Limb (tissue), 2 donors: ENCODE results near the gene SUMO3.
A peak's percentile ranks its signal among the peaks of the same experiment; 100 is the strongest.

Source experiments
- DNase-seq, 2 donors: peaks; one replicate each; pipeline ENCODE4 v3.0.0-alpha.2; 2016; ENCODE audit errors: extremely low spot score in 2 of 2

Gene SUMO3

DNA sequence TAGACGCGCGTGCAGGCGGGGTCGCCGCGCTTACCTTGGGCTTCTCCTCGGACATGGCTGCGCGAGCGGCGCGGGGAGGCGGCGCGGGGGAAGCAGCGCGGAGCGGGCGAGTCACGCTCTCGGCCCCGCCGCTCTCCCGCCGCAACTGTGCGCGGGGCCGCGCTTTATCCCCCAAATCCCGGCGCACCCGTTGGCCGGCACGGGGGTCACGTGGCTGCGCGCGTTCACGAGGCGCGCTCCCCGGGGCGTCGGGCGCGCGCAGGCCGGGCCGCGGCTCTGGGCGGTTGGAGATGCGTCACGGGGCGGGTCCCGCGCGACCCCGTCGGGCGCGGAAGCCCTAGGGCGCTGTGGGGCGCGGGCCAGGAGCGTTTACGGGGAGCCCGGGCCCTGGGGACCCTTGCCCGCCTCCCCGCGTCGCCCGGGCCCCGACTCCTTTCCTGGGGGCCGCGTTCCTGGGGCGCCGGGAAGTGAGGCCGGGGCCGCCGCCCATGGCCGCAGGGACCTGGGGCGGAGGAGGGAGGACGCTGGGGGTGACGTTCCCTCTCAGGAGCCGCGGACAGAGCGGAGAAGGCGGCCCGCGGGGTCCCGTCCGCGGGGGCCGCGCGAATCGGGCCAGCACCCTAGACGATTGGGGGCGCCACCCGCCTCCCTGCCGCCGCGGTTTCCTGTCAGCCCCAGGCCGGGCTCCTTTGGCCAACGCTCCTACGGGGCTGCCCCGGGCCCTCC lies at the start of gene SUMO3:
TSS of gene SUMO3 (minus strand) at position 149 of the 726 bp plus-strand sequence. CDS start at position 55, 94 bp downstream.
- DNase-seq, result peak; percentile 66 to 93

GRCh38 chr21:44867464-44867863 lies 49.6 kb upstream of the SUMO3 start:
- DNase-seq, result no peak

- DNase-seq, result no peak
Measured at GRCh38 chr21:44866780-44867179, 48.9 kb upstream of the SUMO3 start.

GRCh38 chr21:44865561-44866280 lies 47.9 kb upstream of the SUMO3 start:
- DNase-seq, result no peak

GRCh38 chr21:44862869-44863685 lies 45.2 kb upstream of the SUMO3 start:
- DNase-seq, result no peak

GRCh38 chr21:44858791-44859190 lies 40.9 kb upstream of the SUMO3 start:
- no peak for DNase-seq

DNA sequence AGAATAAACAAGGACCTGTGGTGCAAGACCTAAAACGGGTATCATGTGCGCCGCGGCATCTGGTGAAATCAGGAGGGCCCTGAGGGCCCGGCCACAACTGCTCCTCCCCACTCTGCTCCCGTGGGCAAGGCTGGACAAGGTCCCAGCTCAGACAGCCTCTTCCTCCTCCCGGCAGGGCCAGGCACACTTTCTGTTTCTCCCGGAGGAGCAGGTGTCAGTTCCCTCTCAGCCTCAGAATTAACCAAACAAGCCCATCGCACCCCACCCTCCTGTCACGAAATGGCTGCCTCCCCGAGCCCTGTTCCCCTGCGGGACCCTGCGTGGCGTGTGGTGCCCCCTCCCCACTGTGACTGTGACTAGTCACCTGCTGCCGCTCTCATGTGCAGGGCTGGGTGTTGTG lies 40.4 kb upstream of the SUMO3 start:
- DNase-seq, result no peak

DNA sequence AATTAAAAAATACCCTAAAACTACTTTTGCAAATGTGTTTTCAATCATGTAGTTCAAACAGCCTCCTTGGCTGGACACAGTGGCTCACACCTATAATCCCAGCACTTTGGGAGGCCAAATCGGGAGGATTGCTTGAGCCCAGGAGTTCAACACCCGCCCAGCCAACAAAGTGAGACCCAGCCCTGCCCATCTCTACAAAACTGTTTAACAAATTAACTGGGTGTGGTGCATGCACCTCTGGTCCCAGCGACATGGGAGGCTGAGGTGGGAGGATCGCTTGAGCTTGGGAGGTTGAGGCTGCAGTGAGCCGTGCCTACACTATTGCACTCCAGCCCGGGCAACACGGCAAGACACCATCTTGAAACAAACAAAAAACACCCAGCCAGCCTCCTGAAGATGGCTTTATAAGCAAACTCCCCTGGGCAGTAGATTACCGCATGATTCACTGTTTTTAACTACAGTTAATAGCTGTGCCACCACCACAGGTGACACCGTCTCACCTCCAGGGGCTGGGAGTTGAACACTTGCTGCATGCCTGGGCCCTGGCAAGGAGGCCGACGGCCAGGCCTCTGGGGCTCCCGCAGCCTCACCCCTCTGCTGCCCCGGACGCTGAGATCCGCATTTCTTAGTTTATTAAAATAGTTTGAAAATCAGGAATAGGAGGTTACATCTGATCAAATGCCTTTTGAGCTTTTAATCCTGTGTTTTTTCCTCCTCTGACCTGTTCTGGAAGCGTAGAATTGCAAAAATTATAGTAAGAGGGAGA lies 39.4 kb upstream of the SUMO3 start:
- DNase-seq, result no peak

DNA sequence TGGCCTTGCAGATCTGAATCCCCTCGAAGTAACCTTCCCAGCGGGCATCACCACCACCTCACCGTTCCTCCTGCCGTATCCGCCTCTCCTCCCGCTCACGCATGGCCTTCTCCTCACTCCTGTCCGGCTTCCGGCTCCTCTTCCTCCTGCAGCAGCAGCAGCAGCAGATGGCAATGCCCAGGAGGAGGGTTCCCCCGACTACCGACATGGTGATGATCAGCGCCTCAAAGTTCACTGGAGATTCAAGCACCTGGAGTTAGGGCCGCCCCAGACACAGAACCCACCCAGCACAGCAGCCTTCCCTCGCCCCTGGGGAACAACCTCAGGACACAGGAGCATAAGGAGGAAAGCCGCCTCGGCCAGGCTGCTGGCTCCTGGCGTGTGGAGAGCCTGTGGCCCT lies 38.3 kb upstream of the SUMO3 start:
- no peak for DNase-seq

DNA sequence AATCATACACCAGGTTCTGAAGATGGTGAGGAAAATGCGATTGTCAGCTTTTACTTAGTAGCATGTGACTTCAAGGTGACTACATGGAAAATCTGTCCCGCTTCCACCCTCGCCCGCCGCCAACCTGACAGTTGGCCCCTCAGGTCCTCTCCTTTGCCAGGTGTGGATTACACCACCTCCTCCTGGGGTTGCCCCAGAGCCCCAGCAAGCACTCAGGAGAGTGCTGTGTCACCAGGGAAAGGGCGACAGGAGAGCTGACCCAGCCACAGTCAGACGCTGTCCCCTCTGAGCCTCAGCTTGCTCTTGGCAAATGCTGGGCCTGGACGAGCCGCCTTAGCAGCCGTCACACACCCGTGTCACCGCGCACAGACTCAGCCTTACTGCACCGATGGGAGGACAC lies 37.7 kb upstream of the SUMO3 start:
- no peak for DNase-seq

- DNase-seq, result no peak
Measured at GRCh38 chr21:44854664-44855446, 37.0 kb upstream of the SUMO3 start.

DNA sequence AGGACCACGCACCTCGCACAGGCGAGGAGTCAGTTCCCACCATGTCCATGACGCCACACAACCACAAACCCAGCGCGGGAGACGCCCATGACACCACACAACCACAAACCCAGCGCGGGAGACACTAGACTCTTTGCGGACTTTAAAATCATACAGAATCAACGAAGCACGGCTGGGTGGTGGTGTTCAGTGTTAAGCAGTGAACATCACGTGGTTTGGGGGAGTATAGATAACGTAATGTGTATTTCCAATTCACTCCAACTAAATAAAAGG lies 36.5 kb upstream of the SUMO3 start:
- DNase-seq, result no peak

- DNase-seq, result no peak
Measured at GRCh38 chr21:44853601-44854390, 35.9 kb upstream of the SUMO3 start.

DNA sequence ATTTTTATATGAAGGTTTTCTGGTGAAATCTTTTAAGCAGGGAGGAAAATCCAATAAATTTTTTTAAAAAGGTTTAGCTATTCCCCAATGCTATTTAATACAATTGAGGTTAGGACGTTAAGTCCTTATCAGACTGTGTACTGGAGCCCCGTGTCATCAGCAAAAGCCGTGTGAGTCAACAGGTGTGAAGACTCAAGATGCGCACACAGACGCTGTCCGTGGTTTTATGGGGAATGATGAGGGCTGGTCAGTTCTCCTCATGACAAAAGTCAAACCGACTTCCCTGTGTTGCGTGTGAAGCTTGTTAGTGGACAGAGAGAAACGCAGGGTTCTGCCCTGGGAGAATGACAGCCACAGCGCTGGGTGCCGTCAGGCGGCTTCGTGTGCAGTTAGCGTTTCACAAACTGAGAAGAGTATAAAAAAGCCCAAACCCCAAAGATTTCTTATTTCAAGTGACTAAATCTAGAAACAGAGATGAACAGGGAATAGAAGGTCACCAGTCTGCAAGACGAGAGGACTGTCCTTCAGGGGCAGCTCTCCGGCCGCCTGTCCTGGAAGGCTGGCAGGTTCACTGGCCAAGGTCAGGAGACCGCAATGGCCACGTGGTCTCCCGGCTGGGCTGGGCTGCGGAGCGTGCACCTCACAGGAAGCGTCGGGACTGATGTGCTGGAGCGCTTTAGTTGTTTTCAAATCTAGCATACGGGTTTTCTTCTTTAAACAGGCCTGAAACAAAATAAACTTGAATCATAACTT lies 33.2 kb upstream of the SUMO3 start:
- DNase-seq, result no peak

DNA sequence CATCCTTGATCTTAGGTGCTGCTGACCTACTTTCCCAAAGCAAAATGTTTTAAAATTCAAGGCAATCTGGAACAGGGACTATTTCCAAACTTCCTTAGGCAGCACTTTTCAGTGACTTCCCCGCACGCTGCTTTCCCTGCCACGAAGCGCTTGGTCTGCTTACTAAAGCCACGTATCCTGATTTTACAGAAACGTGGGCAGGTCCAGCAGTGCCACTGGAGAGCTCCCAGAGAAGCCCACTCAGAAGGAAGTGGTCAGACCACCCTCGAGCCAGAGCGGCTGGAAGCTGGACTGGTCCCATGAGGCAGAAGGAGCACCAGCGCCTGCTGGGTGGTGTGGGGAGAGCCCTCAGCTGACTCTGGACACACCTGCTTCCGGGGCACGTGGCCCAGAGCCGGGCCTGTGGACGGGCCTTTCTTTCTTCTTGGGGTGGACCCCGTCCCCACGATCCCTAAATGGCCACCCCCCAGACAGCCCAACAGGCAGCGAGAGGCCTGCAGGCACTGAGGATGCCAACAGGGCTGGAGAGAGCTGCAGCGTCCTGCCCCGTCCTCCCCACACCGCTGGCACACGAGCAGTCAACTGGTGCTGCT lies 32.4 kb upstream of the SUMO3 start:
- DNase-seq, result no peak

GRCh38 chr21:44849616-44850130 lies 31.8 kb upstream of the SUMO3 start:
- DNase-seq, result no peak

DNA sequence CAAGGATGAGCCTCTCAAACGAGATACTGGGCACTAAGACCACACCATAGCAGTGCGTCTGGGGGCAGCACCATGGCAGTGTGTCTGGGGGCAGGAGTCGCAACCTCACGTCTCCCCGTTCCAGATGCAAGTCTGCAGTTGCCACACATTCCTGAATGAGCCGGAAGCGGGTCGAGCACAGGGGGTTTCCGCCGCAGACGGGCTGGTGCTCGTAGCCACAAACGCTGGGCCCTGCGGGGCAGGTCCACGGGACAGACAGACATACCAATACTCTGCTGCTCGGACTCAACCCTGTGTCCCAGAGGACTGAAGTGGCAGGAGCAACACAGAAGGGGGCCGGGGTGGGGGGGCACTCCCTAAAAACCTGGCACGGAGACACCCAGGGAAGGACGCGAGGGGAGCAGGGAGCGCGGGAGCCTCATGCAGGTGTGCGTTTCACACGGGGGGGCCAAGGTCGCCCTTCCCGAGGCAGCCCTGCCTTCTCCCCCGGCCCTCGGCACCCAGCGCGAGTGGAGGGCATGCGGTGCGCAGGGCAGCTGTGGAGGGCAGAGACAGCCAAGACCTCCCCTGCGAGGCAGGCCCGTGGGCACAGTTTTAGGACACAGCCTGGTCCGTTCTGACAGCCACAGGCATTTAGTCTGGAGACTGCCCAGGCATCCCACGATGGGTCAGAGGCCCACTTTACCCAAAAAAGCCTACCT lies 31.1 kb upstream of the SUMO3 start:
- DNase-seq, result no peak
